A549 (cell line): Measurements from ENCODE around the gene CDK19.

Experiments
- BHLHE40 ChIP-seq: IDR thresholded peaks from 2 replicates; pipeline ENCODE4 v1.6.1; 2012; ENCODE audit warnings: low read depth, low read length, inconsistent platforms
- CEBPB ChIP-seq, 2 experiments: fragments of >200 bp in 1 of 2; sonication (Bioruptor Twin) in 1 of 2; formaldehyde crosslinking in 1 of 2; IDR thresholded peaks; 2 replicates each; pipeline ENCODE4 v1.6.1; 2012 to 2016
- JUNB ChIP-seq: fragments of >200 bp; sonication (Bioruptor Twin); formaldehyde crosslinking; IDR thresholded peaks from 2 replicates; pipeline ENCODE4 v1.6.1; 2016
- REST ChIP-seq: fragments of 200-600 bp; sonication (generic); IDR thresholded peaks from 2 replicates; pipeline ENCODE4 v1.6.1; 2016; ENCODE audit warnings: antibody characterized with exemption, mild to moderate bottlenecking, moderate library complexity
- ZNF302 ChIP-seq: fragments of 250-450 bp; sonication (Bioruptor Pico); IDR thresholded peaks from 2 replicates; pipeline ENCODE4 v1.9.0; 2021; ENCODE audit warnings: inconsistent platforms, mild to moderate bottlenecking, moderate library complexity
- TF ChIP-seq, protein P1 (sequence below): fragments of >200 bp; sonication (Bioruptor Twin); formaldehyde crosslinking; IDR thresholded peaks from 3 replicates; pipeline ENCODE4 v1.6.1; 2016
- TF ChIP-seq, protein P2 (sequence below): fragments of >200 bp; sonication (Bioruptor Twin); formaldehyde crosslinking; IDR thresholded peaks from 3 replicates; pipeline ENCODE4 v1.5.1; 2016

- TF ChIP-seq, protein P1, sequence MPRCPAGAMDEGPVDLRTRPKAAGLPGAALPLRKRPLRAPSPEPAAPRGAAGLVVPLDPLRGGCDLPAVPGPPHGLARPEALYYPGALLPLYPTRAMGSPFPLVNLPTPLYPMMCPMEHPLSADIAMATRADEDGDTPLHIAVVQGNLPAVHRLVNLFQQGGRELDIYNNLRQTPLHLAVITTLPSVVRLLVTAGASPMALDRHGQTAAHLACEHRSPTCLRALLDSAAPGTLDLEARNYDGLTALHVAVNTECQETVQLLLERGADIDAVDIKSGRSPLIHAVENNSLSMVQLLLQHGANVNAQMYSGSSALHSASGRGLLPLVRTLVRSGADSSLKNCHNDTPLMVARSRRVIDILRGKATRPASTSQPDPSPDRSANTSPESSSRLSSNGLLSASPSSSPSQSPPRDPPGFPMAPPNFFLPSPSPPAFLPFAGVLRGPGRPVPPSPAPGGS: no peak
- TF ChIP-seq, protein P2, sequence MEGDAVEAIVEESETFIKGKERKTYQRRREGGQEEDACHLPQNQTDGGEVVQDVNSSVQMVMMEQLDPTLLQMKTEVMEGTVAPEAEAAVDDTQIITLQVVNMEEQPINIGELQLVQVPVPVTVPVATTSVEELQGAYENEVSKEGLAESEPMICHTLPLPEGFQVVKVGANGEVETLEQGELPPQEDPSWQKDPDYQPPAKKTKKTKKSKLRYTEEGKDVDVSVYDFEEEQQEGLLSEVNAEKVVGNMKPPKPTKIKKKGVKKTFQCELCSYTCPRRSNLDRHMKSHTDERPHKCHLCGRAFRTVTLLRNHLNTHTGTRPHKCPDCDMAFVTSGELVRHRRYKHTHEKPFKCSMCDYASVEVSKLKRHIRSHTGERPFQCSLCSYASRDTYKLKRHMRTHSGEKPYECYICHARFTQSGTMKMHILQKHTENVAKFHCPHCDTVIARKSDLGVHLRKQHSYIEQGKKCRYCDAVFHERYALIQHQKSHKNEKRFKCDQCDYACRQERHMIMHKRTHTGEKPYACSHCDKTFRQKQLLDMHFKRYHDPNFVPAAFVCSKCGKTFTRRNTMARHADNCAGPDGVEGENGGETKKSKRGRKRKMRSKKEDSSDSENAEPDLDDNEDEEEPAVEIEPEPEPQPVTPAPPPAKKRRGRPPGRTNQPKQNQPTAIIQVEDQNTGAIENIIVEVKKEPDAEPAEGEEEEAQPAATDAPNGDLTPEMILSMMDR: no peak
- TF ChIP-seq JUNB (no peak), REST (no peak), CEBPB (IDR thresholded peaks at IDR 0.05) (no peak), BHLHE40 (no peak), ZNF302 (CRISPR knock-in tag) (no peak)
Measured at GRCh38 chr6:110687326-110687725, 127.9 kb downstream of the CDK19 start.
